NCI-H2029 (cell line): ENCODE data around the gene DOCK1.

Experiments used
- DNase-seq: peaks from one replicate; lab custom pipeline; 2025; lab: John Stamatoyannopoulos, UW

Gene DOCK1

GRCh38 chr10:127462643-127463295, 557.5 kb downstream of the DOCK1 start:
- DNase-seq, result peak; percentile 59

DNA sequence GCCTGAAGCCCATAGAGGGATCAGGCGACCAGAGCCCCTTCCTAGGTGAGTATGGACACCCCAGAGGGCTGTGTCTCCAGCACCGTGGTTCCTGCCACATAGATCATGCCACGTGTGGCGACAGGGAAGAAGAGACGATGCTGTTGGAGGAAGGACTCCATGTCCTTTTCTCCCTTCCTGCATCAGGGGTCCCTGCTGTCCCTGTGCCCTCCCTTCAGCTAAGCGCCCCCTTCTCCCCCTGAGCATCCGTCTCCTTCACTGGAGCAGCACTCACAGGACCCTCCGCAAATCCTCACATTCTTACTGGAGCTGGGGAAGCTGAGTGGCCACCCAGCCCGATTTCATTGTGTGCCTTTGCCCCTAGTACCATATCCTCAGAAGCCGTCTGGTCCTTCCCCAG, 558.3 kb downstream of the DOCK1 start:
- no peak for DNase-seq

- no peak for DNase-seq
Observed at GRCh38 chr10:127464561-127464960, 559.3 kb downstream of the DOCK1 start.

DNA sequence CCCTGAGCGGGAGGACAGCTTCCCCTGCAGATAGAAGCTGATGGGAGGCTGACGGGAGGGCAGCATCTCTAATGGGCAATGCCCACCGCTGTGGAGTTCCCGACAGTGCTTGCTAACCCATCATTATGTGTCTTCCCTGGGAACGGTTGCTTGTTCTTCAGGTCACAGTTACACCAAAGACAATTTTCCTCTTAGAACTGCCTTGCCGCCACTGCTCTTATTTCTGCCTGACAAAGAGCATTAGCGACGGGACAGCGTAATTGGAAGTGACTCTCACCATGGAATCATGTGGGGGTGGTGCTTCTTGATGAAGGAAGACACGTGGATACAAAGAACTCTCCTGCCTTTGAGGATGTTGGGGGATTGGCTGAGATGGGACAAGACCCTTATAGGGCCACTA, 562.6 kb downstream of the DOCK1 start:
- no peak for DNase-seq

GRCh38 chr10:127468632-127469031, 563.4 kb downstream of the DOCK1 start:
- no peak for DNase-seq

- DNase-seq, result no peak
Observed at GRCh38 chr10:127470911-127471310, 565.7 kb downstream of the DOCK1 start.

GRCh38 chr10:127472976-127473375, 567.7 kb downstream of the DOCK1 start:
- DNase-seq, result no peak

DNA sequence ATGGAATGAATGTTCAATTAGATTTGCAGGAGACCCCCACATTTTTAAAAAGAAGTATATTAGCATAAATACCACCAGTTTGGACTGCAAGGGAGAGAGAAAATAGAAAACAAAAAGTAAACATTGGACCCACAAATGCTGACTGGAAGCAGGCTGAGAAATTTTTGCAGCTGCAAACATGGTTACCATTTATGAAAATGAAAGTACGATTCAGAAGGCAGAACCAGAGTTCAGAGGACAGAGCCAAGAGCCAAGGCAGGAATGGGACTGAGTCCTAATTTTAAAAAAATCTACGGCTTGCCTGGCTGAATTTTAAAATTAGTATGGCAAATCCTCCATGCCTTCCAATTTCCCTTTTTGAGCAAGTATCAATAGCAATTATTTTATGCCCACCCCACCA, 569.3 kb downstream of the DOCK1 start:
- DNase-seq, result no peak

- DNase-seq, result no peak
Observed at GRCh38 chr10:127485153-127485857, 580.1 kb downstream of the DOCK1 start.

DNA sequence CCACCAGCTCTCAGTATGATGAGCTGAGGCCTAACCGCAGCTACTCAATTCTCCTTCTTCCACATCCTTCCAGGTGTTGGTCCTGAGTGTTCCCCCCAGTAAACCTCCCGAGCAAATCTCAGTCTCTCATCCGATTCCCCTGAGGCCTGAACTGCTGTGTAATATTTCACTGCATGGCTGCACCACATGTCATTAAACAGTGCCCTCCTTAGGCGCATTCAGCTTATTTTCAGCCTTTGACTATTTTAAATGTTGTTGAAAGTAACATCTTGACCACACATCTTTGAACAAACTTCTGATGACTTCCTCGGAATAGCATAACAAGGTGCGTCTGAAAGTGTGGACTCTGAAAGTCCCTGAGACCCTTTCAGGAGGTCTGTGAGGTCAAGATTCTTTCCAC, 581.1 kb downstream of the DOCK1 start:
- no peak for DNase-seq

DNA sequence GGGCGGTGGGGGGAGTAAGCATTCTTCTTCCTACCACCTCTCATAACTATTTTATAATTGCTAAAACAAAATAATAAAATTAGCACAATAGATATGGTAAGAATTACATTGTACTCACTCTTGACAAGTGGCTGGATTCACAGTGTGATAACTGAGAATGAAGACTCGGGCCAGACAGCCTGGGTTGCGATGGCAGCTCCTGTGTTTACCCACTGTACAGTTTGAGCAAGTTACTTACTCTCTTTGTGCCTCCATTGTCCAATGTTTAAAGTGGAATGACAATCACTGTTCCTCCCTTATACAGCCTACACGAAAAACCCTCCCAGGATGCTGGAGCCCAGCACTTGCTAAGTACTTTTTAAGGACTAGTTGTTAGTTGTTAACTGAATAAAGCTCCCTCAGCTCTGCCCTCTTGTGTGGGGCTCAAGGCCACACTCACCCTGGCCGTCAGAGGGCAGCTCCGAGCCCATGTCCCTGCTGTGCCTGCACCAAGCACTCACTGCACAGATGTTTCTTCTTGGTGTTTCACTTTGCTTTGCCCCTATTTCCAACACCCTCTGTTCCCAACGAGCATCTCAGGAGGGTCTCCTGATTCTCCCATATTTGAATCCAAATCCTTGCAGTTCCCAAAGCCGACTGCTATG, 587.5 kb downstream of the DOCK1 start:
- DNase-seq, result no peak

DNA sequence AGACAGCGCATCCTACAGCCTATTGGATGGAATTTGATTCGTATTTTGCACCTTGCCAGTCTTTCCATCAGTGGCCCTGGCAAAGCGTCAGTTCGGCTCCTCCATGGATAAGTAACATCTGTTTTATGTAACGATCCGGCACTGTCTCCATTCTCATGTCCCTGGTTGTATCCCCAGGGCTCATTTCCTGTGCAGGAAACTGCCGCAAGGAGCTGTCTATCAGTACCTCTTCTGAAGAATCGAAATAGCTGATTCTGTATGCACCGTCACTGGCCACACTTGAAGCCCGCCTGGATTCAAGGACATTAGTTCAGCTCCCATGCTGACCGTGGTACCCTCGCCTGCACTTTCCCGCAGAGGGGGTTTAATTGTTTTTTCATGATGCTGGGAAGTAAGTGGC, 590.8 kb downstream of the DOCK1 start:
- DNase-seq, result no peak

DNA sequence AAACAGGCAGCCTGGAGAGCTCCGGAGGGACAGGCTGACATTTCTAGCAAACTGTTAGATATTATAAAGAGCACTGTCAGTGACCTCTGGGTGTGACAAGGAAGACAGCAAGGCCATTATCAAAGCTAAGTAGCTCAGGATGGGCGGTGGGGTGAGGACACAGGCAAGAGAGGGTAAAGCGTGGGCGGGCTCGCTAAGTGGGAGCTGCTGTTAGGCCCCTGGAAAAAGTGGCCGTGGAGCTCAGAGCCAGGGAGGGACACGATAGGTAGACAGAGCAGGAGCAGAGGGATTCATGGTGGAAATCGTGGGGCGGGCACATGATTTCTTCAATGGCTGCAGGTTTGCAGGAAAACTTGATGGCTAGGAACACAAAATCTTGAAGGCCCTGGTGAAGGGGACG, 592.5 kb downstream of the DOCK1 start:
- DNase-seq, result no peak

DNA sequence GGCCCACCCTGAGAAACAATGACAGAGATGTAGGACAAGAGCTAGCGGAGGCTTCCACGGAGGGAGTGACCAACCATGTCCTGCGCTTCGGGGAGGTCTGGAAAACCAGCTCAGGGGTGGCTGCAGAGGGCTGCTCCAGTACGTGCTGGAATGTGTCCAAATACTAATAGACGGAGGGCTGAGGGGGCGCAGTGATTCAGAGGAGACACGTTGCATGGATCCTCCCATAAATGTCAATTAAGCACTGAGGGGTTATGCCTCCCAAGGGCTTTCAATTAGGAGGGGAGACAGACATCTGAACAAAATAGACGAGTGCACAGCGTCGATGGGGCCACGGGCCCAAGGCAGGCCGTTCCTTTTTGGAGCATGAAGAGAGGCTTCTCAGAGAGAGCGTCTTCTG, 592.9 kb downstream of the DOCK1 start:
- DNase-seq, result no peak

DNA sequence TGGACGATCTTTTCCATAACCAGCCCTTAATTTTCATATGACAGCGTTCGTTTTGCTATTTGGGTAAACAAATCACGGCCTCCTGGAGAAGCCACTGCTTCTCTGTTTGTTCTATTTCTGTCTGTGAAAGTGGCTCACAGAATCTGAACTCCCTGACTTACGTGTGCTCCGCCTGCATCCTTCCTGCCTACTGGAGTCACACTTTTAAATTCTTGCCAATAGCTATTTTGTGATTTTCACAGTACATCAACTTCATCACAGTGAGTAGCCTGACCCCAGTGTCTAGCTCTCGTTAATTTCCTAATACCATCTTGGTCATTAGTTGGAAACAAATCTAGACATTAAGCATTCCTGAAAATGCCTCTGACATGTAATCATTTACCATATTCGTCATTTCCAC, 594.9 kb downstream of the DOCK1 start:
- no peak for DNase-seq
